Right lobe of liver (tissue), 4 donors: ENCODE measurements around the gene CAMTA1.

ENCODE experiments used
- POLR2A ChIP-seq: fragments of 450-650 bp; IDR thresholded peaks from one replicate; pipeline ENCODE4 v1.6.1; 2017; ENCODE audit warnings: antibody characterized with exemption, mild to moderate bottlenecking
- TF ChIP-seq, protein P1 (sequence below), 4 donors: fragments of 200-600 bp in 3 of 4; fragments of 450-650 bp in 1 of 4; IDR thresholded peaks; one replicate each; pipeline versions ENCODE4 v1.5.1 to v1.8.0; 2016 to 2022; ENCODE audit warnings: antibody characterized with exemption in 4 of 4, mild to moderate bottlenecking in 2 of 4
- donor health status: DM: no; HTN: no; CAD: no.
- donor health status: DM: no; HTN: no; CAD: no.
- donor health status: DM: no; HTN: yes; CAD: no.

GRCh38 chr1:7185721-7186120, 400.5 kb downstream of the CAMTA1 start:
- TF ChIP-seq, protein P1, sequence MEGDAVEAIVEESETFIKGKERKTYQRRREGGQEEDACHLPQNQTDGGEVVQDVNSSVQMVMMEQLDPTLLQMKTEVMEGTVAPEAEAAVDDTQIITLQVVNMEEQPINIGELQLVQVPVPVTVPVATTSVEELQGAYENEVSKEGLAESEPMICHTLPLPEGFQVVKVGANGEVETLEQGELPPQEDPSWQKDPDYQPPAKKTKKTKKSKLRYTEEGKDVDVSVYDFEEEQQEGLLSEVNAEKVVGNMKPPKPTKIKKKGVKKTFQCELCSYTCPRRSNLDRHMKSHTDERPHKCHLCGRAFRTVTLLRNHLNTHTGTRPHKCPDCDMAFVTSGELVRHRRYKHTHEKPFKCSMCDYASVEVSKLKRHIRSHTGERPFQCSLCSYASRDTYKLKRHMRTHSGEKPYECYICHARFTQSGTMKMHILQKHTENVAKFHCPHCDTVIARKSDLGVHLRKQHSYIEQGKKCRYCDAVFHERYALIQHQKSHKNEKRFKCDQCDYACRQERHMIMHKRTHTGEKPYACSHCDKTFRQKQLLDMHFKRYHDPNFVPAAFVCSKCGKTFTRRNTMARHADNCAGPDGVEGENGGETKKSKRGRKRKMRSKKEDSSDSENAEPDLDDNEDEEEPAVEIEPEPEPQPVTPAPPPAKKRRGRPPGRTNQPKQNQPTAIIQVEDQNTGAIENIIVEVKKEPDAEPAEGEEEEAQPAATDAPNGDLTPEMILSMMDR (IDR thresholded peaks at IDR 0.05): no peak
- no peak for TF ChIP-seq POLR2A
